ENCODE measurements around the gene CPNE5.

DNA sequence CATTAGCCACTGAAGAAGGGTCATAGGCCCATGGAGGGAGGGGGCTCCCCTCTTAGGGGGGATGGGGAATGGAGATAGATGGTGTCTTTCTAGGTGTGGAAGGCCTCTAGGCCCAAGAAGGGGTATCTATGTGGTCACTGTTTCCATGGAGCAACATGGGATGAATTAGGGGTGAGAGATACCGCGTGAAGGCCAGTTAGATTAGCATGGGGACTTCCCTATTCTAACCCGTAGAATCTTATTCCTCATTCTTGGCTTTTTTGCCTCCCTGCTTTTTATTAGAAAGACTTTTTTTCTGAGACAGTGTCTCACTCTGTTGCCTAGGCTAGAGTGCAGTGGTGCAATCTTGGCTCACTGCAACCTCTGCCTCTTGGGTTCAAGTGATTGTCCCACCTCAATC is 138.4 kb downstream of the CPNE5 start:
- TF ChIP-seq, protein P1, sequence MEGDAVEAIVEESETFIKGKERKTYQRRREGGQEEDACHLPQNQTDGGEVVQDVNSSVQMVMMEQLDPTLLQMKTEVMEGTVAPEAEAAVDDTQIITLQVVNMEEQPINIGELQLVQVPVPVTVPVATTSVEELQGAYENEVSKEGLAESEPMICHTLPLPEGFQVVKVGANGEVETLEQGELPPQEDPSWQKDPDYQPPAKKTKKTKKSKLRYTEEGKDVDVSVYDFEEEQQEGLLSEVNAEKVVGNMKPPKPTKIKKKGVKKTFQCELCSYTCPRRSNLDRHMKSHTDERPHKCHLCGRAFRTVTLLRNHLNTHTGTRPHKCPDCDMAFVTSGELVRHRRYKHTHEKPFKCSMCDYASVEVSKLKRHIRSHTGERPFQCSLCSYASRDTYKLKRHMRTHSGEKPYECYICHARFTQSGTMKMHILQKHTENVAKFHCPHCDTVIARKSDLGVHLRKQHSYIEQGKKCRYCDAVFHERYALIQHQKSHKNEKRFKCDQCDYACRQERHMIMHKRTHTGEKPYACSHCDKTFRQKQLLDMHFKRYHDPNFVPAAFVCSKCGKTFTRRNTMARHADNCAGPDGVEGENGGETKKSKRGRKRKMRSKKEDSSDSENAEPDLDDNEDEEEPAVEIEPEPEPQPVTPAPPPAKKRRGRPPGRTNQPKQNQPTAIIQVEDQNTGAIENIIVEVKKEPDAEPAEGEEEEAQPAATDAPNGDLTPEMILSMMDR (IDR thresholded peaks at IDR 0.05 in 8 of 11, conservative IDR thresholded peaks at IDR 0.05 in 3 of 11) = no peak
- no peak for TF ChIP-seq POLR2A (IDR thresholded peaks at IDR 0.05)
- no peak for TF ChIP-seq POLR2AphosphoS5 (IDR thresholded peaks at IDR 0.05)

Measured in spleen (tissue), 7 donors.